ENCODE measurements around the gene KLHL40.

DNA sequence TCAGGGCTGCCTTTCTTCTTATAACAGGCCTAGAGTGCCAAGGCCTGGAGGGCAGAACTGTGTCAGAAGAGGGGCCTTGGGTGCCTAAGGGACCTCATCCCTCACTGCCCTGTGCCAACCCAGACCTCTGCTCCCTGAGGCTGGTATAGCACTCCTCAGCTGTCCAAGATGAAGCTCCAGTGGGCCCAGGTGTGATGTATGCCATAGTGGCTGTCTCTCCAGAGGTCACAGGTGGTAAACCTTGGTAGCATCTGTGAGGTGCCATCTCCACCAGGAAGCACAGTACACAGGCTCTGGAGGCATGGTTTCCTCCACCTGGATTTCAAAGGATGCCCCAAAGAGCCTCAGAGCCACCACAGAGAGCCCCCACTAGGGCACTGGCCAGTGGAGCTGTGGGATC, 12.3 kb upstream of the KLHL40 start:
- TF ChIP-seq, protein P1, sequence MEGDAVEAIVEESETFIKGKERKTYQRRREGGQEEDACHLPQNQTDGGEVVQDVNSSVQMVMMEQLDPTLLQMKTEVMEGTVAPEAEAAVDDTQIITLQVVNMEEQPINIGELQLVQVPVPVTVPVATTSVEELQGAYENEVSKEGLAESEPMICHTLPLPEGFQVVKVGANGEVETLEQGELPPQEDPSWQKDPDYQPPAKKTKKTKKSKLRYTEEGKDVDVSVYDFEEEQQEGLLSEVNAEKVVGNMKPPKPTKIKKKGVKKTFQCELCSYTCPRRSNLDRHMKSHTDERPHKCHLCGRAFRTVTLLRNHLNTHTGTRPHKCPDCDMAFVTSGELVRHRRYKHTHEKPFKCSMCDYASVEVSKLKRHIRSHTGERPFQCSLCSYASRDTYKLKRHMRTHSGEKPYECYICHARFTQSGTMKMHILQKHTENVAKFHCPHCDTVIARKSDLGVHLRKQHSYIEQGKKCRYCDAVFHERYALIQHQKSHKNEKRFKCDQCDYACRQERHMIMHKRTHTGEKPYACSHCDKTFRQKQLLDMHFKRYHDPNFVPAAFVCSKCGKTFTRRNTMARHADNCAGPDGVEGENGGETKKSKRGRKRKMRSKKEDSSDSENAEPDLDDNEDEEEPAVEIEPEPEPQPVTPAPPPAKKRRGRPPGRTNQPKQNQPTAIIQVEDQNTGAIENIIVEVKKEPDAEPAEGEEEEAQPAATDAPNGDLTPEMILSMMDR (conservative IDR thresholded peaks at IDR 0.05; ENCODE audit: low read length): no peak
- no peak for TF ChIP-seq EZH2phosphoT487 (IDR thresholded peaks at IDR 0.05; ENCODE audit: borderline replicate concordance, low read depth, low read length)

All from OCI-LY7 (cell line).